H1 (cell line): ENCODE data around the gene KCTD4. TPM values are rescaled to one million over a fixed set of nuclear protein-coding genes. Genes with fewer than 3 reads are reported as not detected.

Experiments
- CTCF ChIA-PET: fragments of 300-600 bp; sonication (Branson Sonifier 250); formaldehyde crosslinking; loops from one replicate; lab custom pipeline; 2021; ENCODE audit not compliant: partially characterized antibody; lab: Charles Lee
- POLR2A ChIA-PET: fragments of 300-600 bp; sonication (Branson Sonifier 250); formaldehyde crosslinking; loops from one replicate; lab custom pipeline; 2021; ENCODE audit warnings: inconsistent platforms; ENCODE audit not compliant: partially characterized antibody; lab: Charles Lee
- DNase-seq, 2 experiments: peaks; one replicate each; pipeline versions ENCODE4 v3.0.0 to v3.0.0-alpha.2; 2010 to 2022; ENCODE audit warnings: low spot score in 2 of 2, low read depth in 1 of 2, mixed read lengths in 1 of 2
- FAIRE-seq: peaks from 2 replicates; lab custom pipeline; 2011; peaks lifted over from hg19 to GRCh38; lab: Jason Lieb, UNC
- H2AFZ ChIP-seq: 2 replicates; pipeline ENCODE4 v1.8.1; 2012; ENCODE audit warnings: low read length, inconsistent platforms
- H2AK5ac ChIP-seq: 2 replicates; pipeline ENCODE4 v1.6.1; 2013; ENCODE audit warnings: low read depth, low read length
- H2BK120ac ChIP-seq: replicated peaks from 2 replicates; pipeline ENCODE3; 2013; ENCODE audit warnings: low read depth, low read length, inconsistent platforms
- H2BK12ac ChIP-seq: 2 replicates; pipeline ENCODE4 v1.6.1; 2013; ENCODE audit warnings: low read depth, low read length
- H2BK15ac ChIP-seq: 2 replicates; pipeline ENCODE4 v1.6.1; 2013; ENCODE audit warnings: low read length
- H2BK20ac ChIP-seq: 2 replicates; pipeline ENCODE4 v1.6.1; 2013; ENCODE audit warnings: low read length
- H2BK5ac ChIP-seq: 2 replicates; pipeline ENCODE4 v1.6.1; 2013; ENCODE audit warnings: low read depth, low read length
- H3K14ac ChIP-seq: 2 replicates; pipeline ENCODE4 v1.6.1; 2013; ENCODE audit warnings: inconsistent platforms; ENCODE audit not compliant: insufficient read length
- H3K18ac ChIP-seq: 2 replicates; pipeline ENCODE4 v1.6.1; 2013; ENCODE audit warnings: low read length; ENCODE audit errors: extremely low read depth
- H3K23ac ChIP-seq: 2 replicates; pipeline ENCODE4 v1.6.1; 2013; ENCODE audit warnings: inconsistent platforms; ENCODE audit not compliant: insufficient read length
- H3K23me2 ChIP-seq: 2 replicates; pipeline ENCODE4 v1.6.1; 2013; ENCODE audit warnings: low read depth, low read length
- H3K27ac ChIP-seq: 2 replicates; pipeline ENCODE4 v1.6.1; 2011; ENCODE audit warnings: low read depth, low read length, inconsistent platforms
- H3K27me3 ChIP-seq, 4 experiments: replicated peaks in 1 of 4; 1 replicate in 1 of 4; 2 replicates in 3 of 4; pipeline versions ENCODE4 v1.6.1 to v1.8.1; 2011 to 2013; ENCODE audit warnings: low read length in 3 of 4, mild to moderate bottlenecking in 3 of 4, inconsistent platforms in 2 of 4, mixed read lengths in 2 of 4, moderate library complexity in 1 of 4; ENCODE audit not compliant: control insufficient read depth in 3 of 4, insufficient read depth in 3 of 4; ENCODE audit errors: extremely low read depth in 1 of 4
- H3K36me3 ChIP-seq, 4 experiments: 2 replicates each; pipeline versions ENCODE4 v1.6.1 to v1.8.1; 2011 to 2013; ENCODE audit warnings: mild to moderate bottlenecking in 4 of 4, low read length in 3 of 4, moderate library complexity in 2 of 4, control low read depth in 1 of 4, inconsistent platforms in 1 of 4; ENCODE audit not compliant: insufficient read depth in 4 of 4, control insufficient read depth in 2 of 4
- H3K4ac ChIP-seq: replicated peaks from 2 replicates; pipeline ENCODE3; 2013; ENCODE audit warnings: low read length, low read depth, mixed read lengths, inconsistent platforms; ENCODE audit not compliant: insufficient read length
- H3K4me1 ChIP-seq, 4 experiments: replicated peaks in 1 of 4; 1 replicate in 1 of 4; 2 replicates in 3 of 4; pipeline versions ENCODE4 v1.6.1 to v1.8.1; 2011 to 2013; ENCODE audit warnings: low read length in 3 of 4, inconsistent platforms in 2 of 4, mixed read lengths in 1 of 4; ENCODE audit not compliant: insufficient read depth in 4 of 4, control insufficient read depth in 3 of 4
- H3K4me2 ChIP-seq, 2 experiments: 2 replicates each; pipeline versions ENCODE4 v1.6.1 to v1.8.1; 2011 to 2013; ENCODE audit warnings: low read depth in 2 of 2, low read length in 2 of 2, control low read depth in 1 of 2, inconsistent platforms in 1 of 2, mild to moderate bottlenecking in 1 of 2; ENCODE audit not compliant: insufficient read depth in 1 of 2
- H3K4me3 ChIP-seq, 4 experiments: fragments of 200-600, 300-600 bp in 1 of 4; sonication (generic), shearing (Covaris generic), sonication (Bioruptor Twin) in 1 of 4; 2 replicates each; pipeline versions ENCODE4 v1.5.1 to v1.8.1; 2011 to 2016; ENCODE audit warnings: low read length in 4 of 4, low read depth in 3 of 4, control low read depth in 2 of 4, inconsistent platforms in 2 of 4, mild to moderate bottlenecking in 2 of 4, mixed read lengths in 1 of 4, moderate library complexity in 1 of 4; ENCODE audit not compliant: insufficient read depth in 2 of 4; ENCODE audit errors: extremely low read depth in 1 of 4
- H3K56ac ChIP-seq: replicated peaks from 2 replicates; pipeline ENCODE3; 2013; ENCODE audit warnings: low read depth, mild to moderate bottlenecking, mixed read lengths, low read length, inconsistent platforms; ENCODE audit not compliant: insufficient read length
- H3K79me1 ChIP-seq: 2 replicates; pipeline ENCODE4 v1.6.1; 2013; ENCODE audit warnings: low read depth, low read length, control low read depth
- H3K79me2 ChIP-seq, 2 experiments: 2 replicates each; pipeline versions ENCODE4 v1.6.1 to v1.8.1; 2012 to 2013; ENCODE audit warnings: low read length in 2 of 2, mild to moderate bottlenecking in 2 of 2, inconsistent platforms in 1 of 2; ENCODE audit not compliant: insufficient read depth in 2 of 2, control insufficient read depth in 1 of 2
- H3K9ac ChIP-seq, 4 experiments: replicated peaks in 1 of 4; 1 replicate in 1 of 4; 2 replicates in 3 of 4; pipeline versions ENCODE4 v1.6.1 to v1.8.1; 2011 to 2013; ENCODE audit warnings: low read depth in 3 of 4, low read length in 3 of 4, control low read depth in 2 of 4, mild to moderate bottlenecking in 2 of 4, moderate library complexity in 2 of 4, inconsistent platforms in 1 of 4; ENCODE audit errors: extremely low read depth in 1 of 4
- H3K9me3 ChIP-seq, 2 experiments: 2 replicates each; pipeline versions ENCODE4 v1.6.1 to v1.8.1; 2012 to 2013; ENCODE audit warnings: mild to moderate bottlenecking in 2 of 2, moderate library complexity in 2 of 2, control low read depth in 1 of 2, inconsistent platforms in 1 of 2, low read depth in 1 of 2, low read length in 1 of 2, mixed read lengths in 1 of 2; ENCODE audit not compliant: insufficient read depth in 2 of 2
- H4K20me1 ChIP-seq, 2 experiments: replicated peaks in 1 of 2; 2 replicates each; pipeline versions ENCODE3 to v1.8.1; 2011 to 2013; ENCODE audit warnings: inconsistent platforms in 2 of 2, low read length in 2 of 2, mild to moderate bottlenecking in 1 of 2; ENCODE audit not compliant: insufficient read depth in 2 of 2, control insufficient read depth in 1 of 2
- H4K5ac ChIP-seq: 2 replicates; pipeline ENCODE4 v1.6.1; 2013; ENCODE audit warnings: low read length, low read depth, mixed read lengths, inconsistent platforms; ENCODE audit not compliant: insufficient read length
- H4K8ac ChIP-seq: 2 replicates; pipeline ENCODE4 v1.8.0; 2013; ENCODE audit warnings: mild to moderate bottlenecking, moderate library complexity, low read length, inconsistent platforms; ENCODE audit not compliant: insufficient read depth; ENCODE audit errors: extremely low read depth
- H4K91ac ChIP-seq: replicated peaks from 2 replicates; pipeline ENCODE3; 2013; ENCODE audit warnings: low read length, mixed read lengths, inconsistent platforms; ENCODE audit not compliant: insufficient read length
- ASH2L ChIP-seq: fragments of 200-600, 300-600 bp; sonication (generic); IDR thresholded peaks from one replicate; pipeline ENCODE4 v1.7.1; 2017; ENCODE audit warnings: low read length
- ATF2 ChIP-seq: IDR thresholded peaks from 2 replicates; pipeline ENCODE4 v1.6.1; 2012; ENCODE audit warnings: low read length, inconsistent platforms
- CTBP2 ChIP-seq: IDR thresholded peaks from 2 replicates; pipeline ENCODE4 v1.7.0; 2011; ENCODE audit warnings: borderline replicate concordance, mild to moderate bottlenecking, moderate library complexity, mixed read lengths, low read length; ENCODE audit not compliant: insufficient read depth, insufficient read length
- NRF1 ChIP-seq: IDR thresholded peaks from 2 replicates; pipeline ENCODE4 v1.6.1; 2011; ENCODE audit warnings: mild to moderate bottlenecking, low read depth, low read length, improper control_type of control experiment
- PHF8 ChIP-seq: fragments of 200-600 bp; sonication (generic); conservative IDR thresholded peaks from 2 replicates; pipeline ENCODE4 v1.7.1; 2012; ENCODE audit warnings: low read depth, mild to moderate bottlenecking, inconsistent platforms, low read length, moderate library complexity
- RNF2 ChIP-seq: fragments of 200-900, 300-1000 bp; sonication (generic); IDR thresholded peaks from 2 replicates; pipeline ENCODE4 v1.7.1; 2016; ENCODE audit warnings: borderline replicate concordance, low read depth, mild to moderate bottlenecking, antibody characterized with exemption, low read length; ENCODE audit not compliant: poor library complexity, severe bottlenecking; ENCODE audit errors: missing control alignments
- SIRT6 ChIP-seq: IDR thresholded peaks from one replicate; pipeline ENCODE4 v1.7.1; 2012; ENCODE audit warnings: low read length, inconsistent platforms
- SIX5 ChIP-seq: IDR thresholded peaks from 2 replicates; pipeline ENCODE4 v1.6.1; 2011; ENCODE audit warnings: mild to moderate bottlenecking, low read depth, low read length
- SP1 ChIP-seq: IDR thresholded peaks from 2 replicates; pipeline ENCODE4 v1.6.1; 2011; ENCODE audit warnings: low read depth, low read length
- WGBS, 2 experiments: shearing (Covaris generic) in 1 of 2; methylation state at CpG; one replicate each; pipeline versions ENCODE4 v1.1.6 to v1.1.7; 2013 to 2015; ENCODE audit warnings: low lambda C conversion rate in 2 of 2, mixed read lengths in 2 of 2, inconsistent platforms in 1 of 2, low coverage in 1 of 2, missing lambda C conversion rate in 1 of 2; ENCODE audit not compliant: insufficient replicate concordance in 2 of 2, insufficient coverage in 1 of 2, insufficient read length in 1 of 2; ENCODE audit errors: extremely low coverage in 1 of 2, missing lambda C conversion rate in 1 of 2; 5-methylcytosine and 5-hydroxymethylcytosine counted together
- polyA plus RNA-seq, 7 experiments: library from polyadenylated mRNA; depleted of rRNA in 3 of 7; stranded (reverse) in 5 of 7; unstranded in 2 of 7; fragments of >200 nt in 5 of 7; fragments of 200-250 nt in 2 of 7; gene quantifications; 1 replicate in 5 of 7; 2 replicates in 1 of 7; 4 replicates in 1 of 7; pipeline versions ENCODE4 v1.2.1 to v1.2.3, GENCODE V29; 2011 to 2013; ENCODE audit warnings: missing spikeins in 2 of 7, mixed read lengths in 2 of 7
- total RNA-seq: library from RNA; stranded (reverse); fragmentation: NEBNext Ultra II Directional; extraction: Animal tissue kit (Norgen Biotek cat#: 25700); gene quantifications from 2 replicates; pipeline ENCODE4 v1.2.1, GENCODE V29; 2021

KCTD4 gene
- total and polyA plus RNA-seq, 2 of the 8 experiments (the other 6 are each of a cell fraction or from before 2014, with no cell fraction given), result not detected

GRCh38 chr13:45215392-45216077 is 14.7 kb upstream of the KCTD4 start:
- Histone ChIP-seq H3K27ac (no peak overlapping the region), H2AFZ (no peak overlapping the region), H3K4ac (no peak overlapping the region), H3K27me3 (no peaks in the 10 kb centered on the region), H4K91ac (no peak overlapping the region), H2BK5ac (no peak overlapping the region), H3K4me3 (no peak overlapping the region)
- POLR2A ChIA-PET, result no interaction called here
- WGBS, 2 experiments, result 89% methylated on average over 8 of the region's 9 CpGs; no CpG with 5 or more reads in 1 of the 2 experiments
- TF ChIP-seq NRF1, result no peak
- TF ChIP-seq RNF2, result no peak
- TF ChIP-seq CTBP2, result no peak
- TF ChIP-seq PHF8, result no peak
- no peak for TF ChIP-seq SIX5
- TF ChIP-seq SP1, result no peak
- no peak for TF ChIP-seq ASH2L
- TF ChIP-seq ATF2, result no peak
- TF ChIP-seq SIRT6, result no peak
- TF ChIP-seq, all 59 proteins: peak for 0
- Histone ChIP-seq H3K18ac (no peak overlapping the region), H3K9ac (no peak overlapping the region), H3K14ac (no peak overlapping the region), H4K5ac (no peak overlapping the region), H4K8ac (no peak overlapping the region; the same call in 1 of the 2 replicates), H2AK5ac (no peak overlapping the region), H3K4me2 (no peak overlapping the region), H3K9me3 (no peaks in the 10 kb centered on the region), H3K36me3 (no peaks in the 10 kb centered on the region), H3K23ac (no peak overlapping the region), H3K4me1 (peaks cover 0 to 5% (median 4%) of the 10 kb centered on the region in 4 experiments; a peak in 5 of 7 replicates), H3K23me2 (no peaks in the 10 kb centered on the region), H2BK15ac (no peak overlapping the region), H4K20me1 (peaks cover 0 to 2% of the 10 kb centered on the region in 2 experiments), H2BK120ac (no peak overlapping the region), H3K79me1 (no peaks in the 10 kb centered on the region), H3K79me2 (peaks cover 0 to 8% of the 10 kb centered on the region in 2 experiments; a peak in 1 of 4 replicates), H2BK20ac (no peak overlapping the region), H2BK12ac (no peak overlapping the region), H3K56ac (no peak overlapping the region)
- FAIRE-seq (no peak), DNase-seq (no peak)
- CTCF ChIA-PET, result interaction anchor here (0.7 to 3.7 kb wide), 3 partner anchors 22 to 66 kb away, joined by 3 to 12 read pairs (median 8); no protein-coding TSS in a partner anchor
